Measurements from ENCODE around the gene GIPC3. TPM values are rescaled to one million over a fixed set of nuclear protein-coding genes. Genes with fewer than 3 reads are reported as not detected.

Gene GIPC3
- total and polyA plus RNA-seq, 5 donors from 2014 or later = 0.10 to 0.52 TPM; not detected in 3

GRCh38 chr19:3547301-3547731 lies 38.0 kb upstream of the GIPC3 start:
- Mint-ChIP-seq H3K27me3 (no peaks in the 10 kb centered on the region), H3K27ac (no peak overlapping the region), H3K4me1 (peaks cover 0 to 18% (median 6%) of the 10 kb centered on the region in 4 donors), H3K4me3 (no peak overlapping the region), H3K36me3 (peaks cover 4% of the 10 kb centered on the region), H3K9me3 (no peaks in the 10 kb centered on the region)
- H3K4me1 ChIP-seq (ENCODE audit: control insufficient read depth, insufficient read depth, low read length, poor library complexity, severe bottlenecking) = peaks cover 4% of the 10 kb centered on the region
- peak in 1 of 3 donors; percentile 39 for DNase-seq
- H3K9me3 ChIP-seq (ENCODE audit: control insufficient read depth in 2 of 2, low read length in 2 of 2) = no peaks in the 10 kb centered on the region
- H3K36me3 ChIP-seq (ENCODE audit: control insufficient read depth, insufficient read depth, low read length) = peaks cover 11% of the 10 kb centered on the region
- H3K4me3 ChIP-seq (ENCODE audit: low read depth, low read length) = no peak overlapping the region
- no peak for ATAC-seq (ENCODE audit: low read depth in 2 of 2)
- H3K27ac ChIP-seq (ENCODE audit: insufficient read depth, low read length, poor library complexity, severe bottlenecking) = no peak overlapping the region
- no peaks in the 10 kb centered on the region for H3K27me3 ChIP-seq (ENCODE audit: control insufficient read depth, insufficient read depth, low read length)

GRCh38 chr19:3547767-3548282 lies 37.5 kb upstream of the GIPC3 start:
- no peak overlapping the region for H3K27ac ChIP-seq (ENCODE audit: insufficient read depth, low read length, poor library complexity, severe bottlenecking)

GRCh38 chr19:3548606-3549005 lies 36.7 kb upstream of the GIPC3 start:
- Mint-ChIP-seq H3K4me1 (peaks cover 0 to 26% (median 6%) of the 10 kb centered on the region in 4 donors), H3K27me3 (no peaks in the 10 kb centered on the region), H3K36me3 (peaks cover 4% of the 10 kb centered on the region), H3K27ac (no peak overlapping the region), H3K4me3 (peak overlapping the region in 1 of 4 donors; percentile 13), H3K9me3 (no peaks in the 10 kb centered on the region)
- DNase-seq = no peak
- Histone ChIP-seq H3K27ac (ENCODE audit: insufficient read depth, low read length, poor library complexity, severe bottlenecking) (no peak overlapping the region), H3K4me3 (ENCODE audit: low read depth, low read length) (no peak overlapping the region), H3K4me1 (ENCODE audit: control insufficient read depth, insufficient read depth, low read length, poor library complexity, severe bottlenecking) (peaks cover 16% of the 10 kb centered on the region), H3K36me3 (ENCODE audit: control insufficient read depth, insufficient read depth, low read length) (peaks cover 11% of the 10 kb centered on the region), H3K9me3 (ENCODE audit: control insufficient read depth in 2 of 2, low read length in 2 of 2) (no peaks in the 10 kb centered on the region), H3K27me3 (ENCODE audit: control insufficient read depth, insufficient read depth, low read length) (no peaks in the 10 kb centered on the region)
- ATAC-seq (ENCODE audit: low read depth in 2 of 2) = peak in 1 of 2 donors; percentile 4

More at GRCh38 chr19:3547767-3548282, 37.5 kb upstream of the GIPC3 start:
- Histone ChIP-seq H3K4me3 (ENCODE audit: low read depth, low read length) (no peak overlapping the region), H3K9me3 (ENCODE audit: control insufficient read depth in 2 of 2, low read length in 2 of 2) (no peaks in the 10 kb centered on the region), H3K36me3 (ENCODE audit: control insufficient read depth, insufficient read depth, low read length) (peaks cover 11% of the 10 kb centered on the region), H3K27me3 (ENCODE audit: control insufficient read depth, insufficient read depth, low read length) (no peaks in the 10 kb centered on the region), H3K4me1 (ENCODE audit: control insufficient read depth, insufficient read depth, low read length, poor library complexity, severe bottlenecking) (peaks cover 9% of the 10 kb centered on the region)
- DNase-seq (no peak), ATAC-seq (ENCODE audit: low read depth in 2 of 2) (no peak)
- Mint-ChIP-seq H3K4me3 (no peak overlapping the region), H3K9me3 (no peaks in the 10 kb centered on the region), H3K27ac (no peak overlapping the region), H3K27me3 (no peaks in the 10 kb centered on the region), H3K36me3 (peaks cover 4% of the 10 kb centered on the region), H3K4me1 (peaks cover 0 to 23% (median 6%) of the 10 kb centered on the region in 4 donors)

GRCh38 chr19:3549816-3550215 lies 35.5 kb upstream of the GIPC3 start:
- ATAC-seq (ENCODE audit: low read depth in 2 of 2) = no peak
- H3K27ac Mint-ChIP-seq = no peak overlapping the region
- H3K4me1 ChIP-seq (ENCODE audit: control insufficient read depth, insufficient read depth, low read length, poor library complexity, severe bottlenecking) = peaks cover 27% of the 10 kb centered on the region

GRCh38 chr19:3550947-3551791 lies 34.1 kb upstream of the GIPC3 start:
- H3K9me3 Mint-ChIP-seq = no peaks in the 10 kb centered on the region
- Histone ChIP-seq H3K27ac (ENCODE audit: insufficient read depth, low read length, poor library complexity, severe bottlenecking) (no peak overlapping the region), H3K36me3 (ENCODE audit: control insufficient read depth, insufficient read depth, low read length) (peaks cover 8% of the 10 kb centered on the region), H3K4me1 (ENCODE audit: control insufficient read depth, insufficient read depth, low read length, poor library complexity, severe bottlenecking) (peaks cover 40% of the 10 kb centered on the region), H3K27me3 (ENCODE audit: control insufficient read depth, insufficient read depth, low read length) (no peaks in the 10 kb centered on the region), H3K4me3 (ENCODE audit: low read depth, low read length) (no peak overlapping the region), H3K9me3 (ENCODE audit: control insufficient read depth in 2 of 2, low read length in 2 of 2) (no peaks in the 10 kb centered on the region)
- H3K27me3 Mint-ChIP-seq = no peaks in the 10 kb centered on the region
- peak overlapping the region; percentile 5 to 76 (median 16) for H3K4me3 Mint-ChIP-seq
- peaks cover 0 to 39% (median 20%) of the 10 kb centered on the region in 4 donors for H3K4me1 Mint-ChIP-seq
- H3K27ac Mint-ChIP-seq = peak overlapping the region; percentile 44 to 80 (median 55)
- ATAC-seq (ENCODE audit: low read depth in 2 of 2) = no peak
- DNase-seq = no peak
- H3K36me3 Mint-ChIP-seq = no peaks in the 10 kb centered on the region

More at GRCh38 chr19:3549816-3550215, 35.5 kb upstream of the GIPC3 start:
- H3K27me3 ChIP-seq (ENCODE audit: control insufficient read depth, insufficient read depth, low read length) = no peaks in the 10 kb centered on the region
- H3K36me3 Mint-ChIP-seq = peaks cover 4% of the 10 kb centered on the region
- H3K9me3 Mint-ChIP-seq = no peaks in the 10 kb centered on the region
- peaks cover 11% of the 10 kb centered on the region for H3K36me3 ChIP-seq (ENCODE audit: control insufficient read depth, insufficient read depth, low read length)
- H3K27ac ChIP-seq (ENCODE audit: insufficient read depth, low read length, poor library complexity, severe bottlenecking) = no peak overlapping the region
- no peak overlapping the region for H3K4me3 ChIP-seq (ENCODE audit: low read depth, low read length)
- no peaks in the 10 kb centered on the region for H3K9me3 ChIP-seq (ENCODE audit: control insufficient read depth in 2 of 2, low read length in 2 of 2)
- H3K4me1 Mint-ChIP-seq = peaks cover 0 to 35% (median 11%) of the 10 kb centered on the region in 4 donors
- no peak for DNase-seq
- no peak overlapping the region for H3K4me3 Mint-ChIP-seq
- no peaks in the 10 kb centered on the region for H3K27me3 Mint-ChIP-seq

- Histone ChIP-seq H3K27me3 (ENCODE audit: control insufficient read depth, insufficient read depth, low read length) (no peaks in the 10 kb centered on the region), H3K36me3 (ENCODE audit: control insufficient read depth, insufficient read depth, low read length) (peaks cover 8% of the 10 kb centered on the region), H3K4me1 (ENCODE audit: control insufficient read depth, insufficient read depth, low read length, poor library complexity, severe bottlenecking) (peaks cover 46% of the 10 kb centered on the region), H3K4me3 (ENCODE audit: low read depth, low read length) (no peak overlapping the region), H3K27ac (ENCODE audit: insufficient read depth, low read length, poor library complexity, severe bottlenecking) (no peak overlapping the region), H3K9me3 (ENCODE audit: control insufficient read depth in 2 of 2, low read length in 2 of 2) (no peaks in the 10 kb centered on the region)
- H3K27ac Mint-ChIP-seq = peak overlapping the region; percentile 9 to 55 (median 44)
- H3K4me1 Mint-ChIP-seq = peaks cover 0 to 45% (median 25%) of the 10 kb centered on the region in 4 donors
- DNase-seq (no peak), ATAC-seq (ENCODE audit: low read depth in 2 of 2) (no peak)
- H3K36me3 Mint-ChIP-seq = no peaks in the 10 kb centered on the region
- H3K4me3 Mint-ChIP-seq = peak overlapping the region in 3 of 4 donors; percentile 5 to 80 (median 76)
- no peaks in the 10 kb centered on the region for H3K9me3 Mint-ChIP-seq
- no peaks in the 10 kb centered on the region for H3K27me3 Mint-ChIP-seq
Observed at GRCh38 chr19:3551792-3552095, 33.5 kb upstream of the GIPC3 start.

GRCh38 chr19:3554254-3555083 lies 30.8 kb upstream of the GIPC3 start:
- Histone ChIP-seq H3K4me1 (ENCODE audit: control insufficient read depth, insufficient read depth, low read length, poor library complexity, severe bottlenecking) (peaks cover 53% of the 10 kb centered on the region), H3K27me3 (ENCODE audit: control insufficient read depth, insufficient read depth, low read length) (no peaks in the 10 kb centered on the region), H3K9me3 (ENCODE audit: control insufficient read depth in 2 of 2, low read length in 2 of 2) (no peaks in the 10 kb centered on the region), H3K36me3 (ENCODE audit: control insufficient read depth, insufficient read depth, low read length) (peaks cover 3% of the 10 kb centered on the region), H3K4me3 (ENCODE audit: low read depth, low read length) (peak overlapping the region; percentile 75), H3K27ac (ENCODE audit: insufficient read depth, low read length, poor library complexity, severe bottlenecking) (peak overlapping the region; percentile 78)
- H3K27me3 Mint-ChIP-seq = peaks cover 8% of the 10 kb centered on the region
- H3K4me1 Mint-ChIP-seq = peaks cover 0 to 58% (median 30%) of the 10 kb centered on the region in 4 donors
- no peaks in the 10 kb centered on the region for H3K36me3 Mint-ChIP-seq
- ATAC-seq (ENCODE audit: low read depth in 2 of 2) (peak in 1 of 2 donors; percentile 6), DNase-seq (peak; percentile 20 to 76 (median 59))
- H3K4me3 Mint-ChIP-seq = peak overlapping the region; percentile 95 to 98 (median 95)
- peaks cover 0 to 1% (median 0%) of the 10 kb centered on the region in 7 donors for H3K9me3 Mint-ChIP-seq
- peak overlapping the region; percentile 95 to 99 (median 96) for H3K27ac Mint-ChIP-seq
